ENCODE results near the gene GSDME.

Gene GSDME

GRCh38 chr7:24763303-24763901 lies 6.1 kb upstream of the GSDME start:
- TF ChIP-seq ESRRG (CRISPR knock-in tag; IDR thresholded peaks at IDR 0.05) (no peak), ZNF70 (CRISPR knock-in tag; IDR thresholded peaks at IDR 0.05) (no peak)
- no peak for ATAC-seq

GRCh38 chr7:24762771-24763170 lies 5.5 kb upstream of the GSDME start:
- no peak for TF ChIP-seq TSHZ2 (CRISPR knock-in tag; IDR thresholded peaks at IDR 0.05)
- TF ChIP-seq BACH2 (CRISPR knock-in tag; IDR thresholded peaks at IDR 0.05; ENCODE audit: borderline replicate concordance) = no peak
- no peak for TF ChIP-seq ZNF70 (CRISPR knock-in tag; IDR thresholded peaks at IDR 0.05)
- no peak for TF ChIP-seq ZC3H10 (CRISPR knock-in tag; IDR thresholded peaks at IDR 0.05)
- no peak for ATAC-seq

GRCh38 chr7:24760968-24761367 lies 3.7 kb upstream of the GSDME start:
- no peak for ATAC-seq
- TF ChIP-seq ZFP30 (CRISPR knock-in tag; IDR thresholded peaks at IDR 0.05) (no peak), OSR1 (CRISPR knock-in tag; IDR thresholded peaks at IDR 0.05) (no peak), POU6F1 (CRISPR knock-in tag; IDR thresholded peaks at IDR 0.05; ENCODE audit: borderline replicate concordance, low read depth) (no peak), TCF4 (CRISPR knock-in tag; IDR thresholded peaks at IDR 0.05; ENCODE audit: borderline replicate concordance) (no peak), ISL1 (CRISPR knock-in tag; IDR thresholded peaks at IDR 0.05) (no peak), ZC3H10 (CRISPR knock-in tag; IDR thresholded peaks at IDR 0.05) (no peak), CSRNP3 (CRISPR knock-in tag; IDR thresholded peaks at IDR 0.05) (no peak), ARNTL (CRISPR knock-in tag; IDR thresholded peaks at IDR 0.05; ENCODE audit: borderline replicate concordance, low read depth) (no peak), ZNF565 (CRISPR knock-in tag; conservative IDR thresholded peaks at IDR 0.05; ENCODE audit: low read depth) (no peak), PPARA (CRISPR knock-in tag; IDR thresholded peaks at IDR 0.05; ENCODE audit: borderline replicate concordance) (no peak), BACH2 (CRISPR knock-in tag; IDR thresholded peaks at IDR 0.05; ENCODE audit: borderline replicate concordance) (no peak), TOX (CRISPR knock-in tag; IDR thresholded peaks at IDR 0.05; ENCODE audit: borderline replicate concordance) (no peak), PATZ1 (CRISPR knock-in tag; IDR thresholded peaks at IDR 0.05; ENCODE audit: borderline replicate concordance) (no peak), ZFP3 (CRISPR knock-in tag; IDR thresholded peaks at IDR 0.05) (no peak)

- peak; percentile 73 for ATAC-seq
- TF ChIP-seq TCF4 (CRISPR knock-in tag; IDR thresholded peaks at IDR 0.05; ENCODE audit: borderline replicate concordance) = 0 out of 2 replicates have a peak, but pooled peaks have one; percentile 9
- TF ChIP-seq CSRNP3 (CRISPR knock-in tag; IDR thresholded peaks at IDR 0.05) = no peak
- no peak for TF ChIP-seq OSR1 (CRISPR knock-in tag; IDR thresholded peaks at IDR 0.05)
- TF ChIP-seq PATZ1 (CRISPR knock-in tag; IDR thresholded peaks at IDR 0.05; ENCODE audit: borderline replicate concordance) = peak; percentile 94; the same call in 1 of the 2 replicates
- no peak for TF ChIP-seq ARNTL (CRISPR knock-in tag; IDR thresholded peaks at IDR 0.05; ENCODE audit: borderline replicate concordance, low read depth)
- TF ChIP-seq SNAI2 (CRISPR knock-in tag; IDR thresholded peaks at IDR 0.05) = 0 out of 2 replicates have a peak, but pooled peaks have one; percentile 25
- TF ChIP-seq ZFP3 (CRISPR knock-in tag; IDR thresholded peaks at IDR 0.05) = peak; percentile 20; the same call in 1 of the 2 replicates
- TF ChIP-seq CSDC2 (CRISPR knock-in tag; IDR thresholded peaks at IDR 0.05) = peak; percentile 87
- no peak for TF ChIP-seq ZFP30 (CRISPR knock-in tag; IDR thresholded peaks at IDR 0.05)
- 0 out of 2 replicates have a peak, but pooled peaks have one; percentile 50 for TF ChIP-seq ZNF565 (CRISPR knock-in tag; conservative IDR thresholded peaks at IDR 0.05; ENCODE audit: low read depth)
- no peak for TF ChIP-seq ZNF8 (CRISPR knock-in tag; IDR thresholded peaks at IDR 0.05)
Measured at GRCh38 chr7:24756545-24757352, 515 bp downstream of the GSDME start.

Data from SK-N-SH treated with all-trans-retinoic acid at 6 μM for 48 hours (cell line).